Left ventricle myocardium superior (tissue), 1 donor: ENCODE data around the gene PTPN21. TPM values are rescaled to one million over a fixed set of nuclear protein-coding genes. Genes with fewer than 3 reads are reported as not detected.

ENCODE experiments used
- ATAC-seq: fragments of 200-7000 bp; cut with Tn5 transposase; one replicate; pipeline ENCODE4 v1.9.1; 2020; ENCODE audit warnings: mild to moderate bottlenecking, moderate library complexity
- DNase-seq: peaks from one replicate; pipeline ENCODE4 v3.0.0-alpha.2; 2020
- intact Hi-C: fragments of 100-400 bp; cut with micrococcal nuclease; formaldehyde crosslinking; loops from one replicate; pipeline ENCODE4 v1.11.0; 2022
- total RNA-seq: library from RNA; stranded (reverse); fragmentation: NEBNext Ultra II Directional; extraction: Animal tissue kit (Norgen Biotek cat#: 25700); gene quantifications from one replicate; pipeline ENCODE4 v1.2.1, GENCODE V29; 2021
- donor health status: DM: no; HTN: yes; CAD: no; lungs with severe emphysema.

PTPN21 gene
- total RNA-seq, 1 donor from 2014 or later: 37.8 TPM

DNA sequence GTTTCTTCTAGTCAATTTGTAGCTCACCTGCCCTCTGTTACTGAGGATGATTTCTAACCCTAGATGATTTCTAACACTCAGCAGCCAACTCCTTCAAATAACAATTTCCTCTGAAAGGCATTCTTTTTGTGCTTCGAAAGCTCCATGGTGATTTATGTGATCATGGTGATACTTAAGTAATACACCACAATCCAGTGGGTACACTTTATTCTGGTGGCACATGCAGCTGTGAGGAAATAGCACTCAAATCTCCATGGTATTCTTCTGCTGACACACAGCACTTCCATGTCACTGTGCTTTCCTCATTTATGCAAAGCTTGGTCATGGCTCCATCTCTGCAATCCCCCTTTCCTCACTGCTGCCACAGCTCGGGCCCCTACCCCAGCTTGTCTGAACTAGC, 73.7 kb downstream of the PTPN21 start:
- intact Hi-C loops: no loop called here
- ATAC-seq (no peak), DNase-seq (no peak)

DNA sequence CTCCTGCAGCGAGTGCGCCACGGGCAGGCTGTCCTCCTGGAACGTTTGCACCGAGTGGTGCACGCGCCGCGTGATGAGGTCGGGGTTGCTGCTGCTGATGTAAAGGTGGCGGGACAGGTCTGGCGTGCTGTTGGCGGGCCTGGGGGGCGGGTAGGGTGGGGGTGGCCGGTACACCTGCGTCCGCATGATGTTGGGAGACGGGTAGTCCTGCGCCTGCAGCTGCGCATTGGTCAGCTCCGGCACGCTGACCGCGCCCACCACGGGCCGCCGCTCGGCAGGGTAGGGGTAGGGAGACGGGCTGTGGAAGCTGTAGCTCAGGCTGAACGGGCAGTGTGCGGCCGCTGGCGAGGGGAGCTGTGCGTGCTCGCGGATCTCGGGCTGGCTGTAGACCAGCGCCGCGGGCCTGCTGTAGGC, 75.2 kb downstream of the PTPN21 start:
- intact Hi-C loops: no loop called here
- DNase-seq (no peak), ATAC-seq (no peak)

DNA sequence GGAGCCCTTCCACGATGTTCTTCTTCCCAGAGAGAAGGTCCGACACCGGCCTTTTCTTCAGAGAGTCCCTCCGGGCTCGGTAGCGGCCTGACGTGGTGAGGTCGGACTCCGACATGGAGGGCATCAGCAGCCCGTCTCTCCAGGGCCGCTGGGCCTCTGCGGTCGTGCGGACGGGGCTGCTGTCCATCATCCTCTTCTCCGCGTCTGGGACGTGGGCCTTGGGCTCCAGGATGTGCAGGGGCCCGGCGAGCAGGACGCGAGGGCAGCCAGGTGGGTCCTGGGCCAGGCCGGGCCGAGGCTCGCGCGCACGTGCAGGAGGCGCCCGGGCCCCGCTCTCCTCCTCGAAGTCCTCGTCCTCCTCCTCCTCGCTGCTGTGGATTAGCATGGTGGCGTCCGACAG, 75.9 kb downstream of the PTPN21 start:
- intact Hi-C loops: no loop called here
- ATAC-seq: no peak
- no peak for DNase-seq

DNA sequence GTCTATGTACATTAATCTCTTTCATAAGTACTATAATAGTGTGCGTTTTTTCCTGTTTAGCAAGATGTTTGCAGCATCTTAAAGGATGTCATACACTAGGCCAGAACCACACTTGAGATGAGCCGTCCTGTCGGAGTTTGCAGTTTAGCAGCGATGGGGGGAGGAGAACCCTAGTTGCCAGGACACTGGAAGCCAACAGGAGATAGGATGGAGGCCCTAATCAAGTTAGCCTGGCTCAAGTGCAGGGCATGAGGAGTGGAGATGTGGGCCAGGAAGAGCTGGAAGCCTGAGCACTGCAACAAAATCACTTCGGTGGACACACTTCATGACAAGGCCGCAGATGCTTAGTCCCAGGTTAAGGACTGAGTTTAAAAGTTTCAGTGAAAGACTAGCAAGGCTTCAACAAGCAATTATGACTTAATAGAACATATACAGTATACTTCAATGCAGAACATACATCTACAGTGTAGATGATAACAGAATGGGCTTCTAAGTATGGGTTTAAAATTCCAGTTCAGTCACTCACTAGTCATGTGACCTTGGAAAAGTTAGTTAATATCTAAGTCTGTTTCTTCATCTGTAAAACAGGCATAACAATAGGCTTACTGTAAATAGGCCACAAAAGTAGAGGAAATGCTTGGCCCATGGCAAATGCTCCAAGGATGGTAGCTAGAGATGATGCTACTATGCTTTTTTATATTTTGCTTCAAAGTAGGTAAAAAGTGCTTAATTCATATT, 77.1 kb downstream of the PTPN21 start:
- ATAC-seq: peak; percentile 81
- no peak for DNase-seq
- intact Hi-C loops: no loop called here

DNA sequence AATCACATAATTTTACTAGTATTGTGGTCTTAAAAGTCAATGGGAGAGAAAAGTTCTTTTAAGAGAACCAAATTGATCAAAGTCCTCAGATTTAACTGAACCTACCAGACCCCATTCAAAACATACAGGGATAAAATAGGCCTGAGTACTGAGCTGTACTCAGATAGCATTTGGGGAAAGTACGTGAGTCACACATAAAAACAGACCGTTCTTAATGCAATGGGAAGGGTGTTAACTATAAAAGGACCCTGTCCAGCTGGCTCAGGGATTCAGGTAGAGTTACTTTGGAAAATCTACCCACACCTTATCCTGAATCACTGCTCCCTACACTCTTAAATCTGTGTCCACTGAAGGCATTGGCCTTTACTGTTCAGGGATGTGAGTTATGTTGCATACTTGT, 78.0 kb downstream of the PTPN21 start:
- intact Hi-C loops: no loop called here
- ATAC-seq (peak; percentile 17), DNase-seq (no peak)

DNA sequence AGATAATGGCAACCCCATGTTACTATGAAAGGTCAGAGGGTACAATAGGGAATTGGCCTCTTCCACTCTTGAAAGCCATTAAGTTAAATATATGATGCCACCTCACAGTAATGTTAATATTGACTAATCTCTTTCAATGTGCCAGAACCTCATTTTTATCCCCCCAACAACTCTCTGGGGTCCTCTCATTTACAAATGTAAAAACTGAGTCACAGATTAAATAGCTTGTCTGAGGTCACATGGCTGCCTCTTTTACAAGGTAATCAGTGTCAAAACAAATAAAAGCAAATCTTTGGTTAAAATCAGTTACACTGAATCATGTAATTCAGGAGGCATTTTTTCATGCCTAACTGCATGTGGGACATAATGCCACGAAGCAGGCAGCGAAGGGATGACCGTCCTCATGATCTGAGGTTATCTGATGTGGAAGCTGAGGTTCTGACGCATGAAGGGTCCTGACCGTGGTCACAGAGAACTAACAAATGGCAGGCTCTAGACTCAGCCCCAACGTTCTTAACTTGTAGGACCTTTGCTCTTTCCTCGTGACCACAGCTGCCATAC, 78.5 kb downstream of the PTPN21 start:
- no peak for DNase-seq
- ATAC-seq: no peak
- intact Hi-C loops: no loop called here

DNA sequence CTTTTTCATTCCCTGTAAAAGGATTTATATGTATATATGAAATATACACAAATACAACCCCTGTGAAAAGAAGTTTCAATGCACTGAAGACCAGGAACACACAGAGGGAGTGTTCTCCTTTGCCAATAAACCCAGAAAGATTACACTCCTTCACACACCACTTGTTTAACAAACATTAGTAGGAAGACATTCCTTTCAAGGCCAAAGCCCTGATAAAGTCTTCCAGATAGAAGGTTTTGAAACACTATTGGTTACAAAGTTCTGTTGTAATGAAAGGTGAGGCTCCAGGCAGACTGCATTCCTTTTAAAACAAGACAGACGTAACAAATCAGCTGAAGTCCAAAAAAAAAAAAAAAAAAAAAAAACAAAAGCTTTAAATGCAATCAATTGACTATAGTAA, 81.0 kb downstream of the PTPN21 start:
- ATAC-seq (no peak), DNase-seq (no peak)
- intact Hi-C loops: no loop called here

DNA sequence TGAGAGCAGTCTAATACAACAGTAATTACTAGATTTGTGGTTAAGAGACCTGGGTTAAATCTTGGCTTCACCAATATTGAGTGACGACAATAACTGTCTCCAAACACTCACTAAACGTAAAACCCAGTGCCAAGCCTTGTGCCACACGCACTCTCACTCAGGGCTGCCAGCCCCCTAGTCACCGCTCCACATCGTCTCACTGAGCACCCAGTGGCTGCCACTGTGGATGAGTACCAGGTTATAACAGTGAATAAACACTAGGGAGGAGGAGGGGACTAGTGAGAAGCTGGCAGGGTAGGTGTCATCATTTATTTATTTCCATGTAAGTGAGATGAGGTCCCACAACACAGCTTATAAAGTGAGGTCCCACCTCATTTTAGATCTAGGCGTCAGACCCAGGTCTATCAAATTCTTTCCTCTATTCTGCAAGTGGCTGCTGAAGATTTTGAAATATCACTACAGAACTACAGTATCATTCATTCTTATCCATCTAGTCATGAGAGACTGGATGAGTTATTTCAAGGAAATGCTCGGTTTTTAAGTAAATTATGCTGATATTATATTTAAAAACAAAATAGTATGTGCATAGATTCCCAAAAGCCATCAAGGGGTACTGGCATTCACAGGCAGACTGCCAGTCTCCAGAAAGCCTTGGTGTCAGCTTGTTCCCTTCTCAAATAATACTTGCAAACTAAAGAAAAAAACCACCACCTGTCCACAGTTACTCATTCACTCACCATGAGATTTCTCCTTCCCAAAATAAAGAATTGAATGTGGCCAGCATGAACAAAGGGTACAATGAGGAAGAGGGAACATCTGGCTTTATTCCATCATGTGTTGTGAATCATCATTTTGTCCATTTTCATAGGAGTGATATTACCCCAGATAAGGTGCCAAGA, 84.0 kb downstream of the PTPN21 start:
- intact Hi-C loops: no loop called here
- DNase-seq (peak; percentile 45), ATAC-seq (peak; percentile 79)

DNA sequence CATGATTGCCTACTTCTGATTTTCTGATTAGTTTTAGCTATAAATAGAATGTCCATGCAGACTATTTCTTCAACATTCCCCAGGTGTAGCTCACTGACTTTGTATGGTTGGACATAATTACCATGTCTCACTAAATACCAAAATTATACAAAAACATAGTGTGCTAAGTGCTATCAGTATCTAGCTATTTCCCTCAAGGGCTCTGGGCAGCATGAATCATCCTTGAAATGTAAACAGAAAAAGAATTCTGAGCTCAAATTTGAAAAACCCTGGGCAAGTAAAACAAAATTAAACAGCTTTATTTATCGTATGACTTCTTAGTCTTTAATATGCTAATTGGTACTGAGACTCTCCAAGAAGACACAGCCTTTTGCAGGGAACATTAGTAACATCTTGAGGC, 86.4 kb downstream of the PTPN21 start:
- no peak for DNase-seq
- intact Hi-C loops: no loop called here
- ATAC-seq: no peak

DNA sequence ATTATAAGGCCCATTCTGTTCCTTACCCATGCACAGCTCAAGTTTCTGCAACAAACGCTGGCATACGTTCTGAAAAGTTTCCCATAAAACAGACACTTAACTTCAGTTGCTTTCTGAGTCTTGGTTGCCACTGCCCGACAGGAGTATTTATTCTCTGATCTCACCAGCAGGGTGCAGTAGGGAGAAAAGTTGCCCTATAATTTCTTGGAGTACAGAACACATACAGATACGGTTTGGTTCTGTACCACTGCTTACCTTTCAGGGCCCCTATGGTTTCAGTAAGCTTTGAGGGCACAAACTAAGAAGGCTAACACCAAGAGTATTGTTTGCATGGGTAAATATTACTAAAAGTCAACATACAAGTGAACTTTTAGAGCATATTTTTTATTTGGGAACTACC, 91.5 kb downstream of the PTPN21 start:
- intact Hi-C loops: no loop called here
- peak; percentile 27 for ATAC-seq

DNA sequence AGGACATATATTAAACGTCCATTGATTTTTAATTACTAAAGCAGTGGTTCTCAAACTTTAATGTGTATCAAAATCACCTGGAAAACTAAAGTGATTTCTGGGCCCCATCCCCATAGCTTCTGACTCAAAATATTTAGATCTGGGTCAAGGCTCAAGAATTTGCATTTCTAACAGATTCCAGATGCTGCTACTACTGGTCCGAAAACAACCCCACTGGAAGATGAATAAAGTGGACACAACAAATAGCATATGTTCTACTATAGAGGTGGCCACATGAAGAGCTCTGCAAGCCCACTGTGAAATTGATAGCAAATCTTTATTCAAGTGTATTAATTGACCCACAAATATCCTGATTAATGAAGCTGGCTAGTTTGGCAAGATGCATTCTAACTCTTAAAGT, 99.9 kb downstream of the PTPN21 start:
- intact Hi-C loops: no loop called here
- ATAC-seq: no peak
- DNase-seq: no peak

More for the DNA sequence above, 91.5 kb downstream of the PTPN21 start:
- DNase-seq: no peak

DNA sequence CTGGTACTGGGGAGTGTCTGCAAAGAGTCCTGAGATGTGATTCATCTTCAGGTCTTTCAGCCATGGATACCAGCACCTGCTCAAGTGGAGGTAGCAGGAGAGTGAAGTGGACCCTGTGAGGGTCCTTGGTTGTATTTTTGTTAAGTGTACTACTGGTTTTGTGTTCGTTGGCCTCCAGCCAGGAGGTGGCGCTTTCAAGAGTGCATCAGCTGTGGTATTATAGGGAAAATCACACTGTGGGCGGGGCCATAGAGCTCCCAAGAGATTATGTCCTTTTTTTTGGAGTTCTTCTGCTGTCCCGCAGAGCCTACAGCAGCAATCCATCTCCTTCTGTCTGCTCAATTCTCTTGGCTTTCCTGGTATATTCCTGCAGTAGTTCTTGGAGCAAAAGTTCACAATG, 102.6 kb downstream of the PTPN21 start:
- intact Hi-C loops: no loop called here
- no peak for ATAC-seq
- DNase-seq: peak; percentile 12

DNA sequence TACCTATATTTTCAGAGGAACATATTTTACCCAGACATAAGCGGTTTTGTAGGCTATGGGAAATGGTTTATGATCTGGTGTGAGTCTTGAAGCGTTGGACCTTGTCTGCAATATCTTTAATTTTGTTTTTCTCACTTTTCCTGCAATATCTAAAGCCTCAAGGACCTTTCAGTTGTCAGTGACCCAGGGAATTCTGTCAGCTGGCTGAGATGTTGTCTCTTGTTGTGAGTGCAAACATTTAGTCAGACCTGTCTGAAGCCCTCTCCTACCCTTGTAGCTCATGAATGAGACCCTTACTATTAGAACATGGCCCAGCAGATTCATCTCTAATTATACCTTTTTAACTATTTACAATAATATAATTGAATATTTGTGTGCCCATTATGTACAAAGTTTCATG, 115.7 kb downstream of the PTPN21 start:
- ATAC-seq: no peak
- no peak for DNase-seq
- intact Hi-C loops: no loop called here

DNA sequence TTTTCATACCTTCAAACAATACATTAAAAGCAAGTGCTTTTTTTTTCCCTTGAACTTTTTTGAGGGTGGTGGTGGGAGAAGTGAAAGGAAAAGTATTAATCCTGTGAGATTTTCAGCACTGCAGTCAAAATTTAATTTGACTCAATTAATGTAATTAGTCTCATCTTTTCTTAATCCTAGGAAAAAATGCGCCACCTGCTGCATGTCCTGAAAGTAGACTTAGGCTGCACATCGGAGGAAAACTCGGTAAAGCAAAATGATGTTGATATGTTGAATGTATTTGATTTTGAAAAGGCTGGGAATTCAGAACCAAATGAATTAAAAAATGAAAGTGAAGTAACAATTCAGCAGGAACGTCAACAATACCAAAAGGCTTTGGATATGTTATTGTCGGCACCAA, 117.1 kb downstream of the PTPN21 start:
- intact Hi-C loops: no loop called here
- no peak for ATAC-seq

DNA sequence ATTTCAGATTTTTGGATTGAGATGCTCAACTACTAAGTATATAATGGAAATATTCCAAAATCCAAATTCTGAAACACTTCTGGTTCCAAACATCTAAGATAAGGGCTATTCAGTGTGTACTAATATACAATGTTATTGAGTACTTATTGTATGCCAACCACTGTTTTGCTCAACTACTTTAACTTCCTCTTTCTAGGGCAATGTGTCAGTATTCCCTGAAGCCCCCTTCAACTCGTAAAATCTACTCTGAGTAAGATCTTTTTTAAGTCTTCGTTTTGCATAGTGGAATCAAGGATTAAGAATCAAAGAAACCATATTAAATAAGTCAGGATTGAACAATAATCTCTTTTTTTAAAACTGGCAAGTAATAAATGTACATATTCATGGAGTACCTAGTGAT, 123.8 kb downstream of the PTPN21 start:
- ATAC-seq: no peak
- DNase-seq: no peak
- intact Hi-C loops: no loop called here

More for the DNA sequence above, 117.1 kb downstream of the PTPN21 start:
- DNase-seq: no peak

DNA sequence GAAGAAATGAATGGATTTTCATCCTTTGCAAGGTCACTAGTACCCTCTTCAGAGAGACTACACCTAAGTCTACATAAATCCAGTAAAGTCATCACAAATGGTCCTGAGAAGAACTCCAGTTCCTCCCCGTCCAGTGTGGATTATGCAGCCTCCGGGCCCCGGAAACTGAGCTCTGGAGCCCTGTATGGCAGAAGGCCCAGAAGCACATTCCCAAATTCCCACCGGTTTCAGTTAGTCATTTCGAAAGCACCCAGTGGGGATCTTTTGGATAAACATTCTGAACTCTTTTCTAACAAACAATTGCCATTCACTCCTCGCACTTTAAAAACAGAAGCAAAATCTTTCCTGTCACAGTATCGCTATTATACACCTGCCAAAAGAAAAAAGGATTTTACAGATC, 128.5 kb downstream of the PTPN21 start:
- DNase-seq (no peak), ATAC-seq (peak; percentile 26)
- intact Hi-C loops: no loop called here

DNA sequence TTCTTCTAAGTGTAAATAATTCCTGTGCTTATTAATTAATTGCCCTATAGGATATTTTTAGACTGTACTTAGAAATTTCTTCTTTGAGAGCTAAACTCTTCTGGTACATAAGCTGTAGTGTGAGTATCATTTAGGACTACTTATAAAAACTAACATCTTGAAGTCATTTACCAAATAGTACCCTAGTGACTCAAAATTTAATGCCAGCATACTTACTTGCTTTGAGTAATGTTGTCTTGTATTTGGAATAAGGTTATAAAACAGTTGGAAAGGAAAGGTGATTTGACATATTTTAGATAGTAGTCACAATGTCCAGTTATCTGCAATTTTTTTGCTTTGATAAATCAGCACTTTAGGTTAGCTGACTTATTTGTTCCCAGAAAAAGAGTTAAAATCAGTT, 130.2 kb downstream of the PTPN21 start:
- no peak for ATAC-seq
- DNase-seq: no peak
- intact Hi-C loops: no loop called here

DNA sequence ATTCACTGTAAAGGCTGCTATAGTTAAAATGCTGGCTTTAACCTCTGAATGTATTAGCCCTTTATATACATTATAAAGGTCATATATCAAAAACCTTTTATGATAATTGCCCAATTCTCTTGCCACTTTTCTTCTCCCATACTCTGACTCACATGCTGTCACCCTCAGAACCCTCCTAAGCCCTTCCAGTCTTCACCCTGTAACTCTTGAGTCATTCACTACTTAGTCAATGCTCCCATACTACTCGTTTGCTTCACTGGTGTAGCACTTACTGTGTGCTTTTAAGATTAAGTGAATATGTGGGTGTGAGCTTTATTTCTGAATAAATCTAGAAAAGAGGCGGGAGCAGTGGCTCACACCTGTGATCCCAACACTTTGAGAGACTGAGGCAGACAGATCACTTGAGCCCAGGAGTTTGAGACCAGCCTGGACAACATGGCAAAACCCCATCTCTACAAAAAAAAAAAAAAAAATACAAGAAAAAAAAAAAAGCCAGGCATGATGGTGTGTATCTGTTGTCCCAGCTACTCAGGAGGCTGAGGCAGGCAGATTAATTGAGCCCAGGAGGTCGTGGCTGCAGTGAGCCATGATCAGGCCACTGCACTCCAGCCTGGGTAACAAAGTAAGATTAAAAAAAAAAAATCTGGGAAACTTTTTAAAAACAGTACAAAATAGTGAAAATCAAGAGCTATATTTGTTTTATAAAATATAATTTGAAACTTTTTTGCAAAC, 131.7 kb downstream of the PTPN21 start:
- intact Hi-C loops: no loop called here
- no peak for DNase-seq

DNA sequence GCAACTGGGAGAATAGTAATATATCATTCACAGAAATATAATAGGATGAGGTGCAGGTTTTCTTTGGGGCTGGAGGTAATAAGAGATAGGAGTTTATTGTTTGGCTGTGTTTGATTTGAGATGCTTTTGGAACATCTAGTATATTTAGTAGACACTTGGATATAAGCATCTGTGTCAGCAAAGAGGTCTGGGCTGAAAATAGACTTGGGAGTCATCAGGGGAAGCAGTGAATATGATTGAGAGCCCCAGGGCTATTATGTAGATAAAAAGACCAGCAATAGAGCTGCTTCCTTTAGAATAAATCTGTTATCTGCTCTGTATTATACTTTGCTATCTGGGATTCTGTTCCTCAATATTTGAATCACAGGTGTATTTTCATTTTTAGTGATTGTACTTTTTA, 132.8 kb downstream of the PTPN21 start:
- intact Hi-C loops: no loop called here
- DNase-seq (no peak), ATAC-seq (peak; percentile 72)

More for the DNA sequence above, 131.7 kb downstream of the PTPN21 start:
- no peak for ATAC-seq

DNA sequence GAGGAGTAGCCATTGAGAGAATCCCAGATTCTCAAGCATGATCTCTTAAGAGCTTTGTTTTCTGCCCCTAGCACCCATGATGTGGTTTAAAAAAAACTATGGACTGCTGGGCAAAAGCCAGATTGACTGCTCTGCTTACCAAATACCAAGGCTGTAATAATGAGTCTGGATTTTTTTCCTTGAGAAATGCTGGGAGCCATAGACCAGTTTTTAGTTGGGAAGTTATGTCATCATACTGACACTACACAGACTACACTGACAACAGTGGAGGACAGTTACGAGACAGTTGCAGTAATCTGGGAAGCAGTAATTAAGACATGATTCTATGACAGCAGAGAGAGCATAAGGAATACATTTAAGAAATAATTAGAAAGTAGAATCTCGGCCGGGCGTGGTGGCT, 133.5 kb downstream of the PTPN21 start:
- intact Hi-C loops: no loop called here
- no peak for ATAC-seq

More for the DNA sequence above, 133.5 kb downstream of the PTPN21 start:
- DNase-seq: no peak
